ENCODE measurements around the gene ZNF462.

- no peak for TF ChIP-seq CTCF (conservative IDR thresholded peaks at IDR 0.05; ENCODE audit: low read depth, low read length)
- no peak for TF ChIP-seq SMC3 (IDR thresholded peaks at IDR 0.05; ENCODE audit: low read depth, low read length)
- TF ChIP-seq POLR2A (IDR thresholded peaks at IDR 0.05; ENCODE audit: low read depth, low read length), result no peak
- TF ChIP-seq ELK1 (IDR thresholded peaks at IDR 0.05; ENCODE audit: borderline replicate concordance, low read depth, low read length), result no peak
- no peak for TF ChIP-seq CHD1 (IDR thresholded peaks at IDR 0.05; ENCODE audit: low read depth, low read length)
- TF ChIP-seq FOS (IDR thresholded peaks at IDR 0.05; ENCODE audit: low read depth, low read length), result no peak
Observed at GRCh38 chr9:106930477-106930876, 67.5 kb downstream of the ZNF462 start.
